ENCODE results near the gene BRD3.

The BRD3 gene

GRCh38 chr9:134040781-134041648 is 26.8 kb downstream of the BRD3 start:
- DNase-seq (ENCODE audit: insufficient read length, low spot score), result no peak
- FAIRE-seq, result no peak

GRCh38 chr9:134040176-134040565 is 27.7 kb downstream of the BRD3 start:
- DNase-seq (ENCODE audit: insufficient read length, low spot score), result no peak
- FAIRE-seq, result no peak

DNA sequence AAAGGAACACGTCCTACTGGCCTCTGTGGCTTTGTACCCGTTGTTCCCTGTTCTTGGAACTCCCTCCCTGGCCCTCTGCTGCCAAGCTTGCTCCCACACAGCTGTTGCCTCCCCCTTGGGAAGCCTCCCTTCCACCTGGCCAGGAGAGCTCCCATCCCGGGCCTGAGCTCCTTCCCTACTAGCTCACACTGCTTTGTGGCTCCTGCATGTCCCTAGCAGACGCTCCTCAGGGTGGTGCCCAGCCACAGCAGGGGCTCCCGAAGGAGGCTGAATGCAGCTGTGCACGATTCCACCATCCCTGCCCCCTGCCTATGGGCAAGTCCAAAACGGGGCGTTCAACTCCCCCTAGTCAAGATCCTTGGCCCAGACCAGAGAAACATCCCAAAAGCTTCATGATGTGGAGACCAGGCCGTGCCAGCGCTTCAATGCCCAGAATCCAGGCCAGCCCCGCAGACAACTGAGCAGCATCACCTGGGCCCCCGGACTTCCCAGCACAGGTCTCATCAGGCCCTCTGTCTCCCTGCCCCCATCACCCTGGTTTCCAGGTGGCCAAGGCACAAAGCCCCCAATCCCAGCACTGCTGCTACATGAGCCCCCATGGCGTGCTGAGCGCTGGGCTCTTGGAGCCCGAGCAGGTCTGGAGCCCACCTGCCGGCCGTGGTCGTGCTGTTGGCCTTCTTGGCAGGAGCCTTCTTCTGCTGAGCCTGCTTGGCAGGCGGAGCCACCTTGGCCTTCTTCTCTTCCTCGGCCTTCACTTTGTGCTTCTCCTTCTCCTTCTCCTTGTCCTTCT is 28.2 kb downstream of the BRD3 start:
- FAIRE-seq (no peak), DNase-seq (ENCODE audit: insufficient read length, low spot score) (no peak)

GRCh38 chr9:134037641-134038040 is 30.2 kb downstream of the BRD3 start:
- no peak for DNase-seq (ENCODE audit: insufficient read length, low spot score)
- no peak for FAIRE-seq

DNA sequence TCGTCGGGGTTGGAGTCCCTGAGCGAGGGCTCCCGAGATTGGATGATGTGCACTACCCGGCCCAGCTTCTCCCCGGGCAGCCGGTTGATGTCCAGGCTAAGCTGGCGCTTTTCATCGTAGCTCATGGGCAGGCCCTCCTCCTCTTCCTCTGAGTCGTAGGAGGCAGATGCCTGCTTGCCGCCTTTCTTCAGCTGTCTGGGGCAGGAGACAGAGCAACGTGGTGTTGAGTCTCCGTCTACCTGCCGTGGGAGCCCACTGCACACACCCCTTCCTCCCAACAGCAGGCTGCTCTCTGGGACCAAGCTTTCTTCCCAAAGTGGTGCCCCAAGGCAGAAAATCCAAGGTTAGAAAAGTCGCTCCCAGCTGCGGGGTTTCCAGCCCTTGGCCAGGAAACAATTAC is 31.7 kb downstream of the BRD3 start:
- DNase-seq (ENCODE audit: insufficient read length, low spot score) (no peak), FAIRE-seq (no peak)

- no peak for DNase-seq (ENCODE audit: insufficient read length, low spot score)
- FAIRE-seq, result no peak
Measured at GRCh38 chr9:134035041-134036039, 32.5 kb downstream of the BRD3 start.

DNA sequence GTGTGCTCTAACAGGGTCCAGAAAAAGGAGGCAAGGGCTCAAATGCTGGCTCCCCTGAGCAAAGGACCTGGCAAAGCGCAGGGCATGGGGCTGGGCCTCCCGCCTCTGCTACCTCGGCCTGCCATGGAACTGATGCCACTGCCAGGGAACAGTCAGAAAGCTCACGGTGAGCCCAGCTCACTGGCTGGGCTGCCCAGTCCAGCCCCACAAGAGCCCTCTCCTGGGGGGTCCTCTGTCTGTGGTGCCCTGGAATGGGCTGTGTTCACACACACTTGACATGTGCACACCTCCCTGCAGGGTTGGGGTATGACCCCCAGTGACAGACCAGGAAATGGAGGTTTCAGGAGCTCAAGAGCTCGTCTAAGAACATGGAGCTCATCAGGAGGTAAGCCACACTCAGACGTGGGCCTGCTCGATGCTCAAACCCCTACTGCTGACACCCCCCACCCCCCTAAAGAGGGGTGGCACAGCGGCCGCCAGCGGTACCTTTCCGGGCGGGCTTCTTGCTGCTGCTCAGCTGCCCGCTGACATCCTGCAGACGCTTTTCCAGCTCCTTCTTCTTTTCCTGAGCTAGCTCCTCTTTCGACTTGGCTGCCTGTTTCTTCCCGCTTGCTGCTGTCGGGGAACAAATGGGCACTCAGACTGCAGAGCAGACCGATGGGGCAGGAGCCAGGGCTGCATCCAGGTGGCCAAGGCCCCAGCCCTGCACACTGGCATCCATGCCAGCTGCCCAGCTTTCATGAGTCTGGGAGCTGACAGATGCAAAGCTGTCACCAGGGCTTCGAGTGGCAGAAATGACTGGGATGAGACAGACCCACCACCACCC is 33.4 kb downstream of the BRD3 start:
- DNase-seq (ENCODE audit: insufficient read length, low spot score), result no peak
- FAIRE-seq, result no peak

GRCh38 chr9:134033516-134034214 is 34.2 kb downstream of the BRD3 start:
- no peak for DNase-seq (ENCODE audit: insufficient read length, low spot score)
- FAIRE-seq, result no peak

DNA sequence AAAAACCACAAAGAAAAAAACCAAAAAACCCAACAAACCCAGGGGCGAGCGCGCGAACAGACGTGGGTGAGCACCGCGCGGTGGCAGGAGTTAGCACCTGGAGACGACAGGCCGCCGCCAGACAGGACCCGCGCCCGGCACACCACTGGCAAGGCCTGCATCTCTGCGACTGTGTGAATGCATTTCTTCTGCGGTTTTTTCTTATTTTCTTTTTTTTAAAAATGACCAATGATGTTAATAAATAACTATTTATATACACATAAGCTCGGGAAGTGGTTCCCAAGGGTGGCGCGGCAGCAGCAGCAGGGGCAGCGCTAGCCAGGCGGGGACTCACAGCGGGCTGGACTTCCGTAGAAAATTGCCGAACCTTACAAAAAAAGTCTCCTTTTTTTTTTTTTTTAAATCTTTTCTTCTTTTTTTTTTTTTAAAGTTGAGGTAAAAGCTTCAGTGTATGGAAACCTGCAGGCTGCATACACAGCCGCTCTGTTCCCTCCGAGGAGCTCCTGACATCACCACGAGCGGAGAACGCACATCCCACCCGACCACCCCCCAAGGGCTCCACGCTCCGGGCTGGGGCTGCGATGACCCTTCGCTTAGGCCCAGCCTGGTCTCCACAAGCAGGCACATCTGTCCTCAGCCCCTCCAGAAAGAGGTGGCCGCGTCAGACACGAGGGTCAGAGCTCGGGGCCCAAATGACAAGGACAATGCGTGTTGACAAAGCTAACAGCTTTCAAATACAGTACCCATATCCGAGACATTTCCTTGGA is 35.2 kb downstream of the BRD3 start:
- no peak for FAIRE-seq

GRCh38 chr9:134031783-134032182 is 36.0 kb downstream of the BRD3 start:
- FAIRE-seq (no peak), DNase-seq (ENCODE audit: insufficient read length, low spot score) (no peak)

More for the DNA sequence above, 35.2 kb downstream of the BRD3 start:
- no peak for DNase-seq (ENCODE audit: insufficient read length, low spot score)

GRCh38 chr9:134030821-134031470 is 36.9 kb downstream of the BRD3 start:
- DNase-seq (ENCODE audit: insufficient read length, low spot score) (no peak), FAIRE-seq (no peak)

DNA sequence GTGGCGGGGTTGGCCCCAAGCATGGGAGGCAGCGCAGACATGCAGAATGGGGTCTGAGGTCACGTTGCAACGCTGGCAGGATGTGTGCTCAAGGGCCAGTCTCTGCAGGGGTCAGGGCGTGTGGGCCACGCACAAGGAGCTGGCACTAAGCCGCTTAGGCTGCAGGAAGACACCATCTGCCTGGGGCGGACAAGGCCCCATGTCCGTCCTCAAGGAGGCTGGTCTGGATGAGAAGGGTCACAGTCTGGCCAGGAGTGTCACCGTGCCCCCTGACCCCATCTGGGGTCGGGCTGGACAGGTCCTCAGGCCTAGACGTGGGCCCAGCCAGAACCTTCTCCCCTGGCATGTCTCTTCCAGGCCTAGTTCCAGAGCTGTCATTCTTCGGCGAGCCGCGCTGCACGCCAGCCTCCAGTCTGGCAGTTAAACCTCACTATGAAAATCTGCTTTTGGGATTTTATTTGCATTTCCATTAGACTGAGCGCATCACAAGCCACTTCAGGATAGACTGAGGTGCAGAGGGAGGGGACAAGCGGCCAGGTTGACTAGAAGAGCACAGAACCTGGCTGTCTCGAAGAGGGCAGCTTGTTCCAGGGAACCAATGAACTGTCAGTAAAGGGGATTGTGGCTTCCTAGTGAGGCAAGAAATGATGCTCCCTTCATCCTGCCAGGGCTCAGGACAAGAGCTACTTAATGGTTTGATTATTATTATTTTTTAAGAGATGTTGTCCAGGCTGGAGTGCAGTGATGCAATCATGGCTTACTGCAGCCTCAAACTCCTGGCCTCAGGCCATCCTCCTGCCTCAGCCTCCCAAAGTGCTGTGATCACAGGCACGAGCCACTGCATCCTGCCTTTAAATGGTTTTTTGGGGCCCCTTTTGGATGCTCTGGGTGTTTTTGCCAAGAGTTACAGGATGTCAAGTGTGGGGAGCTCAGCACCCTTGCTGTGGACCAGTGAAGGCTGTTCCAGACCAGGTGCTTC is 38.3 kb downstream of the BRD3 start:
- FAIRE-seq (no peak), DNase-seq (ENCODE audit: insufficient read length, low spot score) (no peak)

DNA sequence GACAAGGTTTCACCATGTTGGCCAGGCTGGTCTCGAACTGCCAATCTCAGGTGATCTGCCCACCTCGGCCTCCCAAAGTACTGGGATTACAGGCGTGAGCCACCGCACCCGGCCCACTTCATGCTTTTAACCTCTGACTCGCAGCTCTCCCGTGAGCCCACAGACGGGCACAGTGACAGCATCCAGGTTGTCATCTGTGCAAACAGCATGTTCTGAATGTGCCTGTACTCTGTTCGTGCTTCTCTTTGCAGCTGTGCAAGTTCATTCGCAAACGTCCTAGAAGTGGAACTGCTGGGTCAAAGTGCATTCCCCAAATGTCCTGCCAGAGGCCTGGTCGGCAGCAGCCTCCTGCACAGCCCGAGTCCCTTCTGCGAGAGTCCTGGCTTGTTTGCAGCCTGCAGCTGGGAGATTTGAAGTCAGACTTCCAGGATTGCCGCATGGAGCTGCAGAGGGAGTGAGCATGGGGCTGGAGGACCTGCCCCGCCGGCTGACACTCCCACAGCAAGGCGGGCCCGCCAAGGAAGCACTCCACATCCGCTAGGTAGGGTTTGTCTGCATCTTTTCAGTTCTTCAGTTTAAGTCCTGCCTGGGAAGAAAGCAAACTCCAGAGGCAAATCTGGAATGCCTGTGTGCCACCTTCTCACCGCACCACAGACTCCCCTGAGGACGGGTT is 39.1 kb downstream of the BRD3 start:
- no peak for FAIRE-seq
- DNase-seq (ENCODE audit: insufficient read length, low spot score), result no peak

GRCh38 chr9:134028076-134028475 is 39.8 kb downstream of the BRD3 start:
- no peak for FAIRE-seq
- DNase-seq (ENCODE audit: insufficient read length, low spot score), result no peak

DNA sequence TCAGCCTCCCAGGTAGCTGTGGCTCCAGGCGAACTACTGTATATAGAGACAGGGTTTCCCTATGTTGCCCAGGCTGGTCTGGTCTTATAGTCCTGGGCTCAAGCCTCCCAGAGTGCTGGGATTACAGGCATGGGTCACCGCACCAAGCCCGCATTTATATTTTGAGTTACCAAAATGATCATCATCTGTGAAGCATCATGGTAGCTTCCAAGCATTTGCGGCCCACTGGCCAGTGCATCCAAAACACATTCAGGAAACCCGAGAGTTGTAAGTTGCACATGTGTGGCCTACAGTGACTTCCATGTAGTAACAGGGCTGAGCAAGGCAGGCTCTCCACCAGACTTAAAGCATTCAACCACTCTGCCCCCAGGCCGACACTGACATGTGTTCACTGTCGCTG is 40.3 kb downstream of the BRD3 start:
- FAIRE-seq (no peak), DNase-seq (ENCODE audit: insufficient read length, low spot score) (no peak)

- no peak for FAIRE-seq
Measured at GRCh38 chr9:134026981-134027380, 40.8 kb downstream of the BRD3 start.

More at GRCh38 chr9:134026981-134027380, 40.8 kb downstream of the BRD3 start:
- no peak for DNase-seq (ENCODE audit: insufficient read length, low spot score)

All from HTR-8/SVneo (cell line).